Measurements from ENCODE around the gene PAOX.
"Not testable (repeated sequence)": the region's sequence is repeated elsewhere in the genome, so short reads cannot be mapped to it uniquely, and the experiment has no call there.

PAOX gene

GRCh38 chr10:133384071-133384470, 5.0 kb downstream of the PAOX start:
- H3K36me3 Mint-ChIP-seq = peaks cover 14% of the 10 kb centered on the region
- no peak overlapping the region for H3K4me3 Mint-ChIP-seq
- no peak overlapping the region for H3K27ac Mint-ChIP-seq
- no peaks in the 10 kb centered on the region for H3K9me3 Mint-ChIP-seq
- no peak for ATAC-seq
- H3K4me1 Mint-ChIP-seq = peaks cover 44% of the 10 kb centered on the region
- H3K27me3 Mint-ChIP-seq = no peaks in the 10 kb centered on the region

GRCh38 chr10:133385214-133385613, 6.2 kb downstream of the PAOX start:
- H3K9me3 Mint-ChIP-seq = no peaks in the 10 kb centered on the region
- H3K36me3 Mint-ChIP-seq = peaks cover 14% of the 10 kb centered on the region
- no peak for ATAC-seq
- no peaks in the 10 kb centered on the region for H3K27me3 Mint-ChIP-seq
- peaks cover 46% of the 10 kb centered on the region for H3K4me1 Mint-ChIP-seq
- H3K4me3 Mint-ChIP-seq = no peak overlapping the region
- no peak overlapping the region for H3K27ac Mint-ChIP-seq

GRCh38 chr10:133386951-133387350, 7.9 kb downstream of the PAOX start:
- not testable (repeated sequence) for H3K27me3 Mint-ChIP-seq, H3K9me3 Mint-ChIP-seq, ATAC-seq, H3K4me3 Mint-ChIP-seq, H3K27ac Mint-ChIP-seq
- H3K4me1 Mint-ChIP-seq = peaks cover 49% of the 10 kb centered on the region
- H3K36me3 Mint-ChIP-seq = peaks cover 16% of the 10 kb centered on the region

GRCh38 chr10:133388236-133388972, 9.3 kb downstream of the PAOX start:
- Mint-ChIP-seq H3K36me3 (peaks cover 13% of the 10 kb centered on the region), H3K4me1 (peaks cover 60% of the 10 kb centered on the region), H3K9me3 (no peaks in the 10 kb centered on the region), H3K4me3 (peak overlapping the region; percentile 88), H3K27me3 (no peaks in the 10 kb centered on the region), H3K27ac (peak overlapping the region; percentile 88)
- no peak for ATAC-seq

GRCh38 chr10:133388973-133389818, 10.1 kb downstream of the PAOX start:
- Mint-ChIP-seq H3K36me3 (peaks cover 12% of the 10 kb centered on the region), H3K27ac (peak overlapping the region; percentile 88), H3K4me1 (peaks cover 63% of the 10 kb centered on the region), H3K27me3 (no peaks in the 10 kb centered on the region), H3K4me3 (peak overlapping the region; percentile 88), H3K9me3 (no peaks in the 10 kb centered on the region)
- peak; percentile 93 for ATAC-seq

- no peaks in the 10 kb centered on the region for H3K9me3 Mint-ChIP-seq
- peaks cover 76% of the 10 kb centered on the region for H3K4me1 Mint-ChIP-seq
- peak overlapping the region; percentile 88 for H3K27ac Mint-ChIP-seq
- ATAC-seq = no peak
- H3K27me3 Mint-ChIP-seq = no peaks in the 10 kb centered on the region
- H3K4me3 Mint-ChIP-seq = peak overlapping the region; percentile 71
- peaks cover 6% of the 10 kb centered on the region for H3K36me3 Mint-ChIP-seq
These were observed 11.7 kb downstream of the PAOX start for GRCh38 chr10:133390597-133391248.

- Mint-ChIP-seq H3K4me1 (peaks cover 77% of the 10 kb centered on the region), H3K9me3 (no peaks in the 10 kb centered on the region), H3K4me3 (peak overlapping the region; percentile 53), H3K36me3 (peaks cover 6% of the 10 kb centered on the region), H3K27me3 (no peaks in the 10 kb centered on the region), H3K27ac (peak overlapping the region; percentile 88)
- ATAC-seq = no peak
These were observed 12.2 kb downstream of the PAOX start for GRCh38 chr10:133391249-133391635.

GRCh38 chr10:133391761-133392518, 12.9 kb downstream of the PAOX start:
- Mint-ChIP-seq H3K27me3 (no peaks in the 10 kb centered on the region), H3K36me3 (peaks cover 8% of the 10 kb centered on the region), H3K4me1 (peaks cover 80% of the 10 kb centered on the region), H3K9me3 (no peaks in the 10 kb centered on the region), H3K27ac (peak overlapping the region; percentile 88), H3K4me3 (peak overlapping the region; percentile 64)
- ATAC-seq = no peak

GRCh38 chr10:133393401-133394063, 14.5 kb downstream of the PAOX start:
- Mint-ChIP-seq H3K27me3 (no peaks in the 10 kb centered on the region), H3K4me1 (peaks cover 78% of the 10 kb centered on the region), H3K4me3 (peak overlapping the region; percentile 99), H3K27ac (peak overlapping the region; percentile 98), H3K9me3 (no peaks in the 10 kb centered on the region), H3K36me3 (peaks cover 24% of the 10 kb centered on the region)
- ATAC-seq = no peak

- Mint-ChIP-seq H3K4me1 (peaks cover 71% of the 10 kb centered on the region), H3K9me3 (no peaks in the 10 kb centered on the region), H3K4me3 (peak within 1 kb of the TSS; percentile 99), H3K27me3 (no peaks in the 10 kb centered on the region), H3K36me3 (peaks cover 27% of the 10 kb centered on the region), H3K27ac (peak within 1 kb of the TSS; percentile 98)
- peak; percentile 87 for ATAC-seq
These were observed 15.1 kb downstream of the PAOX start, which contains the start of gene MTG1 for GRCh38 chr10:133394064-133394663. TSS of gene MTG1 (plus strand) at chr10:133394157. CDS start at chr10:133394221, 64 bp downstream.

- peak overlapping the region; percentile 98 for H3K27ac Mint-ChIP-seq
- peaks cover 33% of the 10 kb centered on the region for H3K36me3 Mint-ChIP-seq
- H3K4me1 Mint-ChIP-seq = peaks cover 70% of the 10 kb centered on the region
- H3K9me3 Mint-ChIP-seq = no peaks in the 10 kb centered on the region
- H3K4me3 Mint-ChIP-seq = peak overlapping the region; percentile 99
- ATAC-seq = no peak
- no peaks in the 10 kb centered on the region for H3K27me3 Mint-ChIP-seq
These were observed 15.7 kb downstream of the PAOX start for GRCh38 chr10:133394801-133395221.

- ATAC-seq = no peak
- no peaks in the 10 kb centered on the region for H3K27me3 Mint-ChIP-seq
- no peak overlapping the region for H3K27ac Mint-ChIP-seq
- peaks cover 37% of the 10 kb centered on the region for H3K36me3 Mint-ChIP-seq
- peaks cover 71% of the 10 kb centered on the region for H3K4me1 Mint-ChIP-seq
- H3K4me3 Mint-ChIP-seq = no peak overlapping the region
- no peaks in the 10 kb centered on the region for H3K9me3 Mint-ChIP-seq
These were observed 17.1 kb downstream of the PAOX start for GRCh38 chr10:133396035-133396624.

- Mint-ChIP-seq H3K4me1 (peaks cover 63% of the 10 kb centered on the region), H3K4me3 (no peak overlapping the region), H3K36me3 (peaks cover 53% of the 10 kb centered on the region), H3K9me3 (no peaks in the 10 kb centered on the region), H3K27me3 (no peaks in the 10 kb centered on the region), H3K27ac (no peak overlapping the region)
- no peak for ATAC-seq
These were observed 18.9 kb downstream of the PAOX start for GRCh38 chr10:133397938-133398337.

Measured in stimulated activated memory B cell treated with anti-CD40 and anti-IgM and Interleukin-4, amounts not matched to agents 10 μg/mL and 1 μg/mL and 100 μg/mL, for 72 hours (primary cell).